ENCODE results near the gene FEZF1.

FEZF1 gene

GRCh38 chr7:122304319-122304975 lies at the start of gene FEZF1:
Gene FEZF1 (minus strand): TSS chr7:122304750. CDS start chr7:122304437, 313 bp downstream.
- H3K9me3 Mint-ChIP-seq, result peaks cover 2% of the 10 kb centered on the region
- peaks cover 35% of the 10 kb centered on the region for H3K27me3 Mint-ChIP-seq
- H3K4me3 Mint-ChIP-seq, result no peak within 1 kb of the TSS
- H3K36me3 Mint-ChIP-seq, result peaks cover 2% of the 10 kb centered on the region
- no peak for ATAC-seq (ENCODE audit: low read depth)
- H3K27ac Mint-ChIP-seq, result no peak within 1 kb of the TSS
- peaks cover 3% of the 10 kb centered on the region for H3K4me1 Mint-ChIP-seq
- DNase-seq (ENCODE audit: low spot score in 2 of 2), result no peak

- no peak overlapping the region for H3K4me3 Mint-ChIP-seq
- no peaks in the 10 kb centered on the region for H3K4me1 Mint-ChIP-seq
- DNase-seq (ENCODE audit: low spot score in 2 of 2), result no peak
- no peak overlapping the region for H3K27ac Mint-ChIP-seq
- no peaks in the 10 kb centered on the region for H3K36me3 Mint-ChIP-seq
- peaks cover under 1% of the 10 kb centered on the region for H3K9me3 Mint-ChIP-seq
- peaks cover 1% of the 10 kb centered on the region for H3K27me3 Mint-ChIP-seq
- ATAC-seq (ENCODE audit: low read depth), result no peak
Observed at GRCh38 chr7:122352454-122352853, 47.9 kb upstream of the FEZF1 start.

- H3K36me3 Mint-ChIP-seq, result no peaks in the 10 kb centered on the region
- DNase-seq (ENCODE audit: low spot score in 2 of 2) (no peak), ATAC-seq (ENCODE audit: low read depth) (no peak)
- H3K27ac Mint-ChIP-seq, result no peak overlapping the region
- no peaks in the 10 kb centered on the region for H3K27me3 Mint-ChIP-seq
- H3K9me3 Mint-ChIP-seq, result no peaks in the 10 kb centered on the region
- H3K4me3 Mint-ChIP-seq, result no peak overlapping the region
- H3K4me1 Mint-ChIP-seq, result no peaks in the 10 kb centered on the region
Observed at GRCh38 chr7:122350701-122351100, 46.2 kb upstream of the FEZF1 start.

- Mint-ChIP-seq H3K27me3 (no peaks in the 10 kb centered on the region), H3K4me3 (no peak overlapping the region), H3K36me3 (no peaks in the 10 kb centered on the region), H3K9me3 (no peaks in the 10 kb centered on the region), H3K4me1 (no peaks in the 10 kb centered on the region), H3K27ac (no peak overlapping the region)
- DNase-seq (ENCODE audit: low spot score in 2 of 2) (no peak), ATAC-seq (ENCODE audit: low read depth) (no peak)
Observed at GRCh38 chr7:122344303-122344620, 39.7 kb upstream of the FEZF1 start.

- no peak overlapping the region for H3K27ac Mint-ChIP-seq
- H3K27me3 Mint-ChIP-seq, result no peaks in the 10 kb centered on the region
- ATAC-seq (ENCODE audit: low read depth), result no peak
- no peaks in the 10 kb centered on the region for H3K4me1 Mint-ChIP-seq
- no peak overlapping the region for H3K4me3 Mint-ChIP-seq
- H3K36me3 Mint-ChIP-seq, result no peaks in the 10 kb centered on the region
- DNase-seq (ENCODE audit: low spot score in 2 of 2), result no peak
- no peaks in the 10 kb centered on the region for H3K9me3 Mint-ChIP-seq
Observed at GRCh38 chr7:122343601-122344302, 39.2 kb upstream of the FEZF1 start.

GRCh38 chr7:122340427-122340826 lies 35.9 kb upstream of the FEZF1 start:
- no peaks in the 10 kb centered on the region for H3K4me1 Mint-ChIP-seq
- no peaks in the 10 kb centered on the region for H3K36me3 Mint-ChIP-seq
- no peaks in the 10 kb centered on the region for H3K9me3 Mint-ChIP-seq
- ATAC-seq (ENCODE audit: low read depth), result no peak
- DNase-seq (ENCODE audit: low spot score in 2 of 2), result no peak
- H3K27me3 Mint-ChIP-seq, result no peaks in the 10 kb centered on the region
- no peak overlapping the region for H3K4me3 Mint-ChIP-seq
- H3K27ac Mint-ChIP-seq, result no peak overlapping the region

- no peak for DNase-seq (ENCODE audit: low spot score in 2 of 2)
- H3K4me1 Mint-ChIP-seq, result no peaks in the 10 kb centered on the region
- H3K27me3 Mint-ChIP-seq, result no peaks in the 10 kb centered on the region
- H3K27ac Mint-ChIP-seq, result no peak overlapping the region
- no peak overlapping the region for H3K4me3 Mint-ChIP-seq
- H3K36me3 Mint-ChIP-seq, result no peaks in the 10 kb centered on the region
- H3K9me3 Mint-ChIP-seq, result no peaks in the 10 kb centered on the region
- no peak for ATAC-seq (ENCODE audit: low read depth)
Observed at GRCh38 chr7:122339145-122339904, 34.8 kb upstream of the FEZF1 start.

GRCh38 chr7:122337011-122337410 lies 32.5 kb upstream of the FEZF1 start:
- Mint-ChIP-seq H3K4me3 (no peak overlapping the region), H3K9me3 (no peaks in the 10 kb centered on the region), H3K27ac (no peak overlapping the region), H3K27me3 (no peaks in the 10 kb centered on the region), H3K4me1 (no peaks in the 10 kb centered on the region), H3K36me3 (no peaks in the 10 kb centered on the region)
- DNase-seq (ENCODE audit: low spot score in 2 of 2) (no peak), ATAC-seq (ENCODE audit: low read depth) (no peak)

GRCh38 chr7:122329145-122329802 lies 24.7 kb upstream of the FEZF1 start:
- Mint-ChIP-seq H3K27me3 (peaks cover 2% of the 10 kb centered on the region), H3K4me1 (no peaks in the 10 kb centered on the region), H3K9me3 (no peaks in the 10 kb centered on the region), H3K27ac (no peak overlapping the region), H3K36me3 (no peaks in the 10 kb centered on the region), H3K4me3 (no peak overlapping the region)
- ATAC-seq (ENCODE audit: low read depth), result no peak
- DNase-seq (ENCODE audit: low spot score in 2 of 2), result no peak

GRCh38 chr7:122327969-122328368 lies 23.4 kb upstream of the FEZF1 start:
- no peak for DNase-seq (ENCODE audit: low spot score in 2 of 2)
- Mint-ChIP-seq H3K9me3 (no peaks in the 10 kb centered on the region), H3K27me3 (peaks cover 2% of the 10 kb centered on the region), H3K27ac (no peak overlapping the region), H3K4me1 (no peaks in the 10 kb centered on the region), H3K4me3 (no peak overlapping the region), H3K36me3 (no peaks in the 10 kb centered on the region)
- no peak for ATAC-seq (ENCODE audit: low read depth)

GRCh38 chr7:122316467-122317388 lies 12.2 kb upstream of the FEZF1 start:
- Mint-ChIP-seq H3K9me3 (peaks cover 4% of the 10 kb centered on the region), H3K27me3 (peaks cover 14% of the 10 kb centered on the region), H3K4me3 (no peak overlapping the region), H3K27ac (no peak overlapping the region), H3K4me1 (no peaks in the 10 kb centered on the region), H3K36me3 (peaks cover 1% of the 10 kb centered on the region)
- no peak for ATAC-seq (ENCODE audit: low read depth)
- DNase-seq (ENCODE audit: low spot score in 2 of 2), result no peak

- Mint-ChIP-seq H3K27me3 (peaks cover 19% of the 10 kb centered on the region), H3K4me1 (no peaks in the 10 kb centered on the region), H3K4me3 (no peak overlapping the region), H3K9me3 (peaks cover 4% of the 10 kb centered on the region), H3K36me3 (peaks cover 1% of the 10 kb centered on the region), H3K27ac (no peak overlapping the region)
- ATAC-seq (ENCODE audit: low read depth) (no peak), DNase-seq (ENCODE audit: low spot score in 2 of 2) (no peak)
Observed at GRCh38 chr7:122315507-122316466, 11.2 kb upstream of the FEZF1 start.
